ENCODE results near the gene DNAH6. TPM values are rescaled to one million over a fixed set of nuclear protein-coding genes. Genes with fewer than 3 reads are reported as not detected.

The DNAH6 gene
- polyA plus RNA-seq, 1 donor (not counting 4 experiments of a cell fraction or from before 2014, with no cell fraction given) = 0.05 TPM

DNA sequence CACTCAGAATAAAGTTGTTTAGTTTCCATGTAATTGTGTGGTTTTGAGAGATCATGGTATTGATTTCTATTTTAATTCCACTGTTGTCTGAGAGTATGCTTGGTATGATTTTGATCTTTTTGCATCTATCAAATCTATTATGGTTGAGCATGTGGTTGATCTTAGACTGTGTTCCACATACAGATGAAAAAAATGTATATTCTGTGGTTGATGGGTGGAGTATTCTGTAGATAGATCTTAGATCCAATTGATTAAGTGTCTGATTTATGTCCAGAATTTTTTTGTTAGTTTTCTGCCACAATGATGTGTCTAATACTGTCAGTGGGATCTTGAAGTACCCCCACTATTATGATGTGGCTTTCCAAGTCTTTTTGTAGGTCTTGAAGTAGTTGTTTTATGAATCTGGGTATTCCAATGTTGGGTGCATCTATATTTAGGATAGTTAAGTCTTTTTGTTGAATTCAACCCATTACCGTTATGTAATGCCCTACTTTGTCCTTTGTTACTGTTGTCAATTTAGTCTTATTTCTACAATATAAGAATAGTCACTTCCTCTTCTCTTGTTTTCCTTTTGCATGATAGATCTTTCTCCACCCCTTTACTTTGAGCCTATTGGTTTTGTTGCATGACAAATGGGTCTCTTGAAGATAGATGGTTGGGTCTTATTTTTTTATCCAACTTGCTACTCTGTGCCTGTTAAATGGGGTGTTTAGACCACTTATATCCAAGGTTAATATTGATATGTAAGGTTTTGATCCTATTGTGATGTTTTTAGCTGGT, 262.8 kb downstream of the DNAH6 start:
- Histone ChIP-seq H3K4me1 (ENCODE audit: control insufficient read depth, extremely low read depth, insufficient read depth, low read length) (peaks cover 12% of the 10 kb centered on the region), H3K36me3 (ENCODE audit: control insufficient read depth in 2 of 2, extremely low read depth in 1 of 2, insufficient read depth in 2 of 2, low read length in 2 of 2) (no peaks in the 10 kb centered on the region), H3K4me2 (ENCODE audit: control insufficient read depth, extremely low read depth, insufficient read depth, low read depth, low read length) (no peak overlapping the region), H2AFZ (ENCODE audit: control insufficient read depth, low read length) (no peak overlapping the region), H3K27ac (ENCODE audit: control insufficient read depth, insufficient read depth, low read length) (no peak overlapping the region), H3K9ac (ENCODE audit: control insufficient read depth, extremely low read depth, insufficient read depth, low read length) (no peak overlapping the region), H4K20me1 (ENCODE audit: control insufficient read depth, extremely low read depth, insufficient read depth, low read length) (no peaks in the 10 kb centered on the region), H3K9me1 (ENCODE audit: control insufficient read depth, extremely low read depth, insufficient read depth, low read length) (no peaks in the 10 kb centered on the region), H3K27me3 (ENCODE audit: control insufficient read depth, extremely low read depth, insufficient read depth, low read length) (no peaks in the 10 kb centered on the region), H3K79me2 (ENCODE audit: control insufficient read depth, insufficient read depth, low read length) (no peaks in the 10 kb centered on the region), H3K9me3 (ENCODE audit: control insufficient read depth, low read depth, low read length) (no peaks in the 10 kb centered on the region), H3K4me3 (ENCODE audit: control insufficient read depth in 2 of 3, extremely low read depth in 1 of 3, insufficient read depth in 2 of 3, low read depth in 1 of 3, low read length in 3 of 3) (no peak overlapping the region)
- TF ChIP-seq, protein P1, sequence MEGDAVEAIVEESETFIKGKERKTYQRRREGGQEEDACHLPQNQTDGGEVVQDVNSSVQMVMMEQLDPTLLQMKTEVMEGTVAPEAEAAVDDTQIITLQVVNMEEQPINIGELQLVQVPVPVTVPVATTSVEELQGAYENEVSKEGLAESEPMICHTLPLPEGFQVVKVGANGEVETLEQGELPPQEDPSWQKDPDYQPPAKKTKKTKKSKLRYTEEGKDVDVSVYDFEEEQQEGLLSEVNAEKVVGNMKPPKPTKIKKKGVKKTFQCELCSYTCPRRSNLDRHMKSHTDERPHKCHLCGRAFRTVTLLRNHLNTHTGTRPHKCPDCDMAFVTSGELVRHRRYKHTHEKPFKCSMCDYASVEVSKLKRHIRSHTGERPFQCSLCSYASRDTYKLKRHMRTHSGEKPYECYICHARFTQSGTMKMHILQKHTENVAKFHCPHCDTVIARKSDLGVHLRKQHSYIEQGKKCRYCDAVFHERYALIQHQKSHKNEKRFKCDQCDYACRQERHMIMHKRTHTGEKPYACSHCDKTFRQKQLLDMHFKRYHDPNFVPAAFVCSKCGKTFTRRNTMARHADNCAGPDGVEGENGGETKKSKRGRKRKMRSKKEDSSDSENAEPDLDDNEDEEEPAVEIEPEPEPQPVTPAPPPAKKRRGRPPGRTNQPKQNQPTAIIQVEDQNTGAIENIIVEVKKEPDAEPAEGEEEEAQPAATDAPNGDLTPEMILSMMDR (optimal IDR thresholded peaks at IDR 0.05 in 1 of 3, IDR thresholded peaks at IDR 0.05 in 1 of 3, conservative IDR thresholded peaks at IDR 0.05 in 1 of 3; ENCODE audit: extremely low read depth in 1 of 3, insufficient read depth in 2 of 3, low read length in 3 of 3) = no peak
- dilution Hi-C loops (cut with MboI; ENCODE audit: extremely low pct_ligation_motif_present, low sequenced_read_pairs) = no loop called here
- no peak for FAIRE-seq
- DNase-seq (ENCODE audit: low read depth, low spot score) = no peak

DNA sequence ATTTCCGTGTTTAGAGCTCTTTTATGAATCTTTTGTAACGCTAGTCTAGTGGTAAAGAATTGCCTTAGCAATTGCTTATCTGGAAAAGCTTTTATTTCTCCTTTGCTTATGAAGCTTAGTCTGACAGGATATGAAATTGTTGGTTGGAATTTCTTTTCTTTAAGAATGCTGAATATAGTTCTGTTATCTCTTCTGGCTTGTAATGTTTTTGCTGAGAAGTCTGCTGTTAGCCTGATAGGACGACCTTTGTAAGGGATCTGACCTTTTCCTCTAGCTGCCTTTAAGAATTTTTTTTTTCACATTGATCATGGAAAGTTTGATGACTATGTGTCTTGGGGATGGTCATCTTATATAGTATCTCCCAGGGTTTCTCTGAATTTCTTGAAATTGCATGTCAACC, 263.5 kb downstream of the DNAH6 start:
- Histone ChIP-seq H3K9me3 (ENCODE audit: control insufficient read depth, low read depth, low read length) (no peaks in the 10 kb centered on the region), H3K9ac (ENCODE audit: control insufficient read depth, extremely low read depth, insufficient read depth, low read length) (no peak overlapping the region), H3K27ac (ENCODE audit: control insufficient read depth, insufficient read depth, low read length) (no peak overlapping the region), H3K9me1 (ENCODE audit: control insufficient read depth, extremely low read depth, insufficient read depth, low read length) (no peaks in the 10 kb centered on the region), H3K27me3 (ENCODE audit: control insufficient read depth, extremely low read depth, insufficient read depth, low read length) (no peaks in the 10 kb centered on the region), H3K79me2 (ENCODE audit: control insufficient read depth, insufficient read depth, low read length) (no peaks in the 10 kb centered on the region), H3K4me2 (ENCODE audit: control insufficient read depth, extremely low read depth, insufficient read depth, low read depth, low read length) (no peak overlapping the region), H3K36me3 (ENCODE audit: control insufficient read depth in 2 of 2, extremely low read depth in 1 of 2, insufficient read depth in 2 of 2, low read length in 2 of 2) (no peaks in the 10 kb centered on the region), H3K4me1 (ENCODE audit: control insufficient read depth, extremely low read depth, insufficient read depth, low read length) (peaks cover 12% of the 10 kb centered on the region), H3K4me3 (ENCODE audit: control insufficient read depth in 2 of 3, extremely low read depth in 1 of 3, insufficient read depth in 2 of 3, low read depth in 1 of 3, low read length in 3 of 3) (no peak overlapping the region), H2AFZ (ENCODE audit: control insufficient read depth, low read length) (no peak overlapping the region), H4K20me1 (ENCODE audit: control insufficient read depth, extremely low read depth, insufficient read depth, low read length) (no peaks in the 10 kb centered on the region)
- TF ChIP-seq, protein P1 (optimal IDR thresholded peaks at IDR 0.05 in 1 of 3, IDR thresholded peaks at IDR 0.05 in 1 of 3, conservative IDR thresholded peaks at IDR 0.05 in 1 of 3; ENCODE audit: extremely low read depth in 1 of 3, insufficient read depth in 2 of 3, low read length in 3 of 3) = no peak
- TF ChIP-seq EZH2 (IDR thresholded peaks at IDR 0.05; ENCODE audit: low read length) = no peak
- no peak for DNase-seq (ENCODE audit: low read depth, low spot score)
- dilution Hi-C loops (cut with MboI; ENCODE audit: extremely low pct_ligation_motif_present, low sequenced_read_pairs) = no loop called here
- no peak for FAIRE-seq
